ENCODE results near the gene MARK2. TPM values are rescaled to one million over a fixed set of nuclear protein-coding genes. Genes with fewer than 3 reads are reported as not detected.
A peak's percentile ranks its signal among the peaks of the same experiment; 100 is the strongest.

Gene MARK2
- total RNA-seq, 1 experiment from 2014 or later: 5.6 TPM

GRCh38 chr11:63937713-63938478, 99.0 kb downstream of the MARK2 start:
- DNase-seq (ENCODE audit: low read depth): no peak
- in situ Hi-C loops (cut with HindIII; ENCODE audit: low pct_unique_long_range_greater_than_20kb, low sequenced_read_pairs): no loop called here

GRCh38 chr11:63938479-63939396, 99.8 kb downstream of the MARK2 start, which contains the start of gene NAA40:
NAA40 (plus strand) TSS chr11:63939002; CDS start chr11:63939097, 95 bp downstream.
- DNase-seq (ENCODE audit: low read depth): peak; percentile 98
- in situ Hi-C loops (cut with HindIII; ENCODE audit: low pct_unique_long_range_greater_than_20kb, low sequenced_read_pairs): no loop called here

DNA sequence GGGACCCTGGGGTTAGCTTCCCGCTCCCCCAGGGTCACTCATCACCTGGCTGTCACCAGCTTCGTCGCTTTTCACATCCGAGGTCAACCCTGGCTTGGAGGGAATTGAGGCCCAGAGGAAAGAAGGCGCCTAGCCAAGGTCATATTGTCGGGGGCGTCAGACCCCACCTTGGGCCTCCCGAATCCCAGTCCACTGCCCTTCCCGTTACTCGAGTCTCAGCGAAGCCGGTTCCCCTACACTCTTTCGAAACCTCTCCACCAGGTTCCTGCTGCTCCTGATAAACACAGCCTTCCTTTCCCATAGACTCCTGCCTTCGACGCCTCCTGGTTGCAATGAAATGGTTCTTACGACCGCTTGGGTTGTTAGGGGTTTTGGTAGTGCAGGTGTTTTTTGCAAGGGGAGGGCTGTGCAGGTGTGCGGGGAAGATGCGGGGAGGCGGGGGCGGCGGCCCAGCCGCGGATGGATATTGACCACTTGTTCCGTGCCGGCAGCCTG, 100.5 kb downstream of the MARK2 start:
- in situ Hi-C loops (cut with HindIII; ENCODE audit: low pct_unique_long_range_greater_than_20kb, low sequenced_read_pairs): no loop called here
- DNase-seq (ENCODE audit: low read depth): peak; percentile 5

DNA sequence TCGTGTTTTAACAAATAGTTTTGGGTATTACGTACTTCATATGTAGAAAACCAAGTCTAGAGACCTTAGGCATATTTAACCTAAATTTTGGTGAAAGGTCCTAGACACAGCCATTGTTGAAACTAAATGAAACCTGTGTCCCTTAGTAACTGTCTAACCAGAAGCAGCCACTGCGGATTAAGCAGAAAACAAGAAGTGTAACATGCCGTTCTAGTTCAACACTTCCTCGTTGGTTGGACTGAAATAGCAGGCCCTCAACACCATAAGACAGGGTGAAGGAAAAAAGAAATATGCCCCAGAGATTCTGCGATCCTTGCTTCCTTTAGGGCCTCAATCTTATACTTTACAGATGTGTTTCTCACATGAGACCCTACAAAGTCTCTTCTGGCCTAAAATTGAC, 101.9 kb downstream of the MARK2 start:
- in situ Hi-C loops (cut with HindIII; ENCODE audit: low pct_unique_long_range_greater_than_20kb, low sequenced_read_pairs): no loop called here

DNA sequence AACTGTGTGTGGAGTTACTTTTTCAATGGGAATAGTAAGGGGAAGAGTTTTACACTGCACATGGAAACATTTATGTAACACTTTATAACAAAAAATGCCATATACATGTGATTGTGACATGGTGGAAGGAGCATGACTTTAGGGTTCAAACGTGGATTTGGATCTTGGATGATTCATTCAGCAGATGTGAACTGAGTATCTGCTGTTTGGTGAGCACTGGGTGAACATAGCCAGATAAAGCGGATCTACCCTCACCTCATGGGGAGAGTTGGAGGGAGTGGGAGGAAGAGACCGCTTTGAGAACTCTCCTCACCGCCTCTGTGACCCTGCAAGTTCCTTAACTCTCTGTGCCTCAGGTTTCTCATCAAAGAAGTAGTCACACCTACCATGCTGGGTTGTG, 103.0 kb downstream of the MARK2 start:
- in situ Hi-C loops (cut with HindIII; ENCODE audit: low pct_unique_long_range_greater_than_20kb, low sequenced_read_pairs): no loop called here
- no peak for DNase-seq (ENCODE audit: low read depth)

More for the DNA sequence above, 101.9 kb downstream of the MARK2 start:
- no peak for DNase-seq (ENCODE audit: low read depth)

DNA sequence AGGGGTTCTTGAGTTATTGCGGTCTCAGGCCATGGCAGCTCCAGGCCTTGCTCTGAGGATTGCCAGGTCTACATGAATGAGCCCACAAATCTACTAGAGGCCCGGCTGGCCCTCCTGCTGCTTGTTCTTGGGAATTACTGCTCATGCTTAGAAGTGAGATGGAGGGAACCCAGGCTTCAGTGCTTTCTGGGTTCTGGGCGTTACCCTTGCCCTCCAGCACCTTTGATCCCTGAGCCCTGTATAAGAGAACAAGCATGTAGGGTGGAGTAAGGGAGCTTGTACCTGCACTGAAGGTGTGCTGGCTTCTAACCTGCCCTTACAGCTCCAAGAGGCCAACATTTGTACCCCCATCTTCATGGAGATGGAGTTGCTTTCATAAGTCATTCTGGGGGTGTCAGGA, 103.9 kb downstream of the MARK2 start:
- in situ Hi-C loops (cut with HindIII; ENCODE audit: low pct_unique_long_range_greater_than_20kb, low sequenced_read_pairs): no loop called here
- no peak for DNase-seq (ENCODE audit: low read depth)

DNA sequence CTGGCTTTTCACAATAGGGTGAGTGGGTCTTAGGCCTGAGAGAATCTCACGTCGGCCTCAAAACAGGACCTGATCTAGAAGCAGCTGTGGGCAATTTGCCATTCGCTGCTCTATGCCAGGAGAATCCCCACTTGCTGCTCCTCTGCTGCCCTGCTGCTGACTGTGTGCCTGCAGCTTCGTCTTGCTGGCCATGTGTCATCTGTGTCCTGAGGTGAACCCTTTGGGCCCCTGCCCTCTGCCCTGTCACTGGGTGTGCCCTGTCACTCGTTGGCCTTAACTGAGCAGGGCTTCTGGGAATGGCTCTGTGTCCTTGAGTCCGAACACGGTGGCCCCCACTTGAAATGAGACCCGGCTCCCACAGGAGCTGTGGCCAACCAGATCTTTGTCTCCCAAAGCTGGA, 106.1 kb downstream of the MARK2 start:
- in situ Hi-C loops (cut with HindIII; ENCODE audit: low pct_unique_long_range_greater_than_20kb, low sequenced_read_pairs): no loop called here
- no peak for DNase-seq (ENCODE audit: low read depth)

DNA sequence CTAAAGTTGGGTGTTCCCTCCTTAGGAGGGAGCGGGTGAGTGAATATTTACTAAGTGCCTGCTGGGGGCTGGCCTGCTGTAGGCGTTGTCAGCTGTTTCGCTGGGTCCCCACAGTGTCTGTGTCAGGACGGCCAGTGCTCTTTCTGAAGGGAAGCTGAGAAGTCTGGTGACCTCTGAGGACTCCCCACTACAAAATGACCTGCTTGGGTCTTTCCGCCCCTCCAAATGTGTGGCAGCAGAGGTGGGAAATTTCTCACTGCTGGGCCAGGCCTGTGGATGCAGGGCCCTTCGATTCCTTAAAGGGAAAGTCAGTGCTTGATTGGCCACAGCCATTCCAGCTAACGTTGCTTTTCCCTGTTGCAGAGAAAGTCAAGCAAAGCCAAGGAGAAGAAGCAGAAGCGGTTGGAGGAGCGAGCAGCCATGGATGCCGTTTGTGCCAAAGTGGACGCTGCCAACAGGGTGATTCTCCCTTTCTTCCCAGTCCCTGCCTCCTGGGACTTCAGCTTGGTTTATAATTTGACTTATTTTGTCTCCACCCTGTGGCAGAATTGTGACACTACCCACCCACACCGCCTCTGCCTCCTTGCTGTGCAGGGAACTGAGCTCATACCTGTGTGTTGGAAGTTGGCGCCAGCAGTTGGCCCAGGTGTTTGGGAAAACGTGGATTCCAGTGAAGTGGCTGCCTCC, 106.7 kb downstream of the MARK2 start:
- in situ Hi-C loops (cut with HindIII; ENCODE audit: low pct_unique_long_range_greater_than_20kb, low sequenced_read_pairs): no loop called here
- DNase-seq (ENCODE audit: low read depth): peak; percentile 48

GRCh38 chr11:63951779-63952536, 113.0 kb downstream of the MARK2 start:
- in situ Hi-C loops (cut with HindIII; ENCODE audit: low pct_unique_long_range_greater_than_20kb, low sequenced_read_pairs): no loop called here

GRCh38 chr11:63952570-63952969, 113.7 kb downstream of the MARK2 start:
- in situ Hi-C loops (cut with HindIII; ENCODE audit: low pct_unique_long_range_greater_than_20kb, low sequenced_read_pairs): no loop called here
- no peak for DNase-seq (ENCODE audit: low read depth)

More at GRCh38 chr11:63951779-63952536, 113.0 kb downstream of the MARK2 start:
- no peak for DNase-seq (ENCODE audit: low read depth)

DNA sequence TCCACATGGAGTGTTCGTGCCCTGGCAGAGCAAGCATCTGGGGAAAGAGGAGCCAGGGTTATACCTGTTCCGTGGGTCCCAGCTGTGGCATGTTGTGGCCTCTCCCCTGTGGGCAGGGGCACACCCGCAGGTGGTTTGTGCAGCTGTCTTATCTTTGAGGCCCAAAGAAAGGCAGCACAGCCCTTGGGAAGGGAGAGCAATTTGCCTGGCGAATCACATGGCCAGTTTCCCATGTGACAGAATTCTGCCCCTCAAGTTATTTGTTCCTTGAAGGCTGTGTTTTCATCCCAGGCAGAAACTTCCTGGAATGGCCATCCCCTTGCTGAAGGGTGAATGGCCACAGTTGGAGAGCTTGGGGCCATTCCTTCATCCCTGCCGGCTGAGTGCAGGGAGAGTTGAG, 119.1 kb downstream of the MARK2 start:
- no peak for DNase-seq (ENCODE audit: low read depth)
- in situ Hi-C loops (cut with HindIII; ENCODE audit: low pct_unique_long_range_greater_than_20kb, low sequenced_read_pairs): no loop called here

Other genes with a start within 250 kb of the MARK2 start
- gene PLAAT3, start 224.7 kb upstream of the MARK2 start, total RNA-seq (2014; rRNA removed; shearing (Covaris generic); ENCODE audit: low replicate concordance): 163 and 198 TPM in 2 replicates
- 46.9 and 58.7 TPM in 2 replicates for gene ATL3, start 167.7 kb upstream of the MARK2 start, total RNA-seq (2014; rRNA removed; shearing (Covaris generic); ENCODE audit: low replicate concordance)
- gene RTN3, start 157.6 kb upstream of the MARK2 start, total RNA-seq (2014; rRNA removed; shearing (Covaris generic); ENCODE audit: low replicate concordance): 98.2 and 107 TPM in 2 replicates
- 6.1 and 21.5 TPM in 2 replicates for gene ZFTA, start 70.3 kb upstream of the MARK2 start, total RNA-seq (2014; rRNA removed; shearing (Covaris generic); ENCODE audit: low replicate concordance)
- 22.5 and 29.0 TPM in 2 replicates for gene SPINDOC, start 25.7 kb upstream of the MARK2 start, total RNA-seq (2014; rRNA removed; shearing (Covaris generic); ENCODE audit: low replicate concordance)
- 0.61 TPM in 1 of 2 replicates, not detected in the other for gene RCOR2, start 78.1 kb downstream of the MARK2 start, total RNA-seq (2014; rRNA removed; shearing (Covaris generic); ENCODE audit: low replicate concordance)
- gene NAA40, start 99.9 kb downstream of the MARK2 start, total RNA-seq (2014; rRNA removed; shearing (Covaris generic); ENCODE audit: low replicate concordance): 15.1 and 29.2 TPM in 2 replicates
- 573 and 596 TPM in 2 replicates for gene COX8A, start 135.5 kb downstream of the MARK2 start, total RNA-seq (2014; rRNA removed; shearing (Covaris generic); ENCODE audit: low replicate concordance)
- gene OTUB1, start 147.3 kb downstream of the MARK2 start, total RNA-seq (2014; rRNA removed; shearing (Covaris generic); ENCODE audit: low replicate concordance): 80.6 and 97.3 TPM in 2 replicates
- gene FLRT1, start 196.8 kb downstream of the MARK2 start, total RNA-seq (2014; rRNA removed; shearing (Covaris generic); ENCODE audit: low replicate concordance): 0.03 and 0.37 TPM in 2 replicates